GM21515 (cell line): ENCODE results near the gene FAR1.
"Not testable (repeated sequence)": the region's sequence is repeated elsewhere in the genome, so short reads cannot be mapped to it uniquely, and the experiment has no call there.

Experiments used
- ATAC-seq: cut with Tn5 transposase; IDR thresholded peaks from one replicate; pipeline ENCODE4 v1.9.1; 2021; ENCODE audit not compliant: unreplicated experiment

The FAR1 gene

DNA sequence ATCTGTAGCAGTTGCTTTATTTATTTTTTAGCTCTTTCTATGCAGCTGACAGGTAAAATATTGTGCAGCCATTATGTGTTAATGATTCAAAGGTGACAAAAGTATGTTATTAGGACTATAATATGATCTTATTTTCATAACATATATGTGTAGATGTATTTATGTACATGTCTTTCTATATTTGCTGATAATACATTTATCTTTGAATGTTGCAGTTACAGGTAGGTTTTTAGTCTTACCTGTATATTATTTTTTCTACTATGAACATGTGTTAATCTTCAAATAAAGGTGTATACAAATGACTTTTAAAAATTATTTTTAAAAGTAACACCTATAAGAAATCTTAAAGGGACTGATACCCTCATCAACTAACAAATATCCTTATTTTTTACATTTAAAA lies 33.6 kb downstream of the FAR1 start:
- ATAC-seq: no peak

DNA sequence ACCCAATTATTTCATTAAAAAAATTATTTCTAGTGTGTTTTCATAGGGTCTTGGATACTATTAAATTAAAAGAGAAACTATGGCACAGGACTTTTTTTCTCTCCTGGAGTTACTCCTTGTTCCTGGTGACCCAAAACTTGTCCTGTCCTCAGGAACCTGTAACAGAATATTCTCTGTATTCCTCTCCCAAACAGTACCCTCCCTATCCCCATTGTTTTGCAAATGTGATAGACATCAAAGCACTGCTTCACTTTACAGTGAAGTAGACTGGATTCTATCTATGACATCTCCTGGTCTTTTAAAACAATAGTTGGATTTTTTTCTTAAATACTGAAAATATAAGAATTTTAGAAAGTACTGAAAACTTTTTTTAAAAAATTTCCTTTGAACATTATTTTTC lies 37.2 kb downstream of the FAR1 start:
- ATAC-seq: no peak

DNA sequence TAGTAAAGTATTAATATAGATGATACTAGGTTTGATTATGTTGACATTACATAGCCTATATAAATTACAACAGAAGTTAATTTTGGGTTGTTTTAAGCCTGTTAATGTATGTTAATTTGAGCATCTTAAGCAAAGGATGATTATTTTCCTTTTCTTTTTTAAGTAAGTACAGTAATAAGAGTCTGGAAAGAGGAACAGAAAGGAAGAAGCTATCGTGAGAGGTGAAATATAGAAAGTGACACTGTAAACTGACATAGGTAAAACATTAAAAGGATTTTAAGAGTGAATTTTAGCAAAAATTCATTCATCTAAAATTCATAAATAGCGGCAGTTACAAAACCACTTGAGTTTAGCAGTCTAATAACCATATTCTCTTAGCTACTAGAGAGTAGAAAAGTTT lies 45.5 kb downstream of the FAR1 start:
- no peak for ATAC-seq

DNA sequence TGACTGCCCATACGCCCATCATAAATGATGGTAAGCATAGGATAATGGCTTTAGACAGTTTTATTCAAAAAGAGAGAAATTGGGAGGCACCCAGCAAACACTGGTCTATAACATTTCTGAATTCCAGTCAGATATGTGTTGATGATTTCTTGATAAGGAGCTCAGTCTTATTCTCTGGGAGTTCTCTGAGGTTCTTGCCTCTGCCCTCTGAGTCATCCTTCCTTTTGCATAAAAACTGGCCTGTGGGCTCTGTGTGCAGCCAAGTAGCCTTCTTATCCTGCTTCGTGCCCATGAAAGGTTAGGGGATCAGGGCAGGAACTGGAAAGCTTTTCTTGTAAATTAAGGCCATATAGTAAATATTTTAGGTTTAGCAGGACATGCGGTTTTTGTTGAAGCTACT lies 48.9 kb downstream of the FAR1 start:
- no peak for ATAC-seq

DNA sequence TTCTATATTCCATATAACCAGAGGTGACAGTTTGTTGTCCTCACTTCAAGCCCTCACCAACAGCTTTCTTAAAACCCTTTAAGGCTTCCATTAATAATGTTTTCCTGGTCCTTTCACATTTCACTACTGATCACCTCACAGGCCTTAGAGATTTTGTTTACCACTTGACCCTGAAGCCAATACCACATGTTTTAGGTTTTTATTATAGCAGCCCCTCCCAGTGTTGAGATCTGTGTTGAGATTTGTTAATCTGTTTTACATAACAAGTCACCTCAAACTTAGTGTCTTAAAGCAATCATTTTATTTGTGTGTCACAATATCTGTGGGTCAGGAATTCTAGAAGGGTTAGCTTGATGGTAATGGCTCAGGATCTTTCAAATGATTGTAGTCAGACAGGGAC lies 49.9 kb downstream of the FAR1 start:
- ATAC-seq: no peak

DNA sequence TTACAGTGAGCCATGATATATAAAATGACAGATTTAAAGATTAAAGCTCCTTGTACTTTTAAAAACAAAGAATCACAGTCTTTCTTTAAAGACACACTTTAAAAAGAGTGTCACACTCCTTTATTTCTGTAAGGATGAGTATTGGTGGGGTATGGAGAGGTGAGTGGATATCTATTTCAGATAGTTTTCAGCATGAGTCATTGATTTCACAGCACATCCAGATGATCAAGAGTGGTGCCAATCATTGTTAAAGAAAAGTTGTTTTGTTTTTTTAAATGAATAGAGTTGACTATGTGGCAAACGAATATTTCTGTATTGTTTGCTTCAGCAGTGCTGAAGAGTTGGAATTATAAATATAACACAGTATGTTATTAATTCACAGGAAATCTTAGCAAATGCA lies 52.5 kb downstream of the FAR1 start:
- no peak for ATAC-seq

DNA sequence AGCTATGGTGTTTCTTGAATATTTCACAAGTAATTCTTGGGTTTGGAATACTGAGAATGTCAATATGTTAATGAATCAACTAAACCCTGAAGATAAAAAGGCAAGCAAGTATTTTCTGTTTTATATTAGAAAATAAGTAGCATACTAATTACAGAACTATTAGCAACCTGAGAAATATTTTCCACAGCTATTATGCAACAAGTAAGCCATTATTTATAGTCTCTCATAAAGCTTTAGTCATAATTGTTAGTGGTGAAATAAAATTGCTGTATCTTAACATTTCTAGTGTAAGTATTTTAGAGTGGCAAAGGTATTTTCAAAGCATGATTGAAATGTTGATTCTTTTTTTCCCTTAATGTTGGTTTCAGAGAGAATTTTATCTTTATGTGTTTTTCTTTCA lies 53.3 kb downstream of the FAR1 start:
- ATAC-seq: no peak

DNA sequence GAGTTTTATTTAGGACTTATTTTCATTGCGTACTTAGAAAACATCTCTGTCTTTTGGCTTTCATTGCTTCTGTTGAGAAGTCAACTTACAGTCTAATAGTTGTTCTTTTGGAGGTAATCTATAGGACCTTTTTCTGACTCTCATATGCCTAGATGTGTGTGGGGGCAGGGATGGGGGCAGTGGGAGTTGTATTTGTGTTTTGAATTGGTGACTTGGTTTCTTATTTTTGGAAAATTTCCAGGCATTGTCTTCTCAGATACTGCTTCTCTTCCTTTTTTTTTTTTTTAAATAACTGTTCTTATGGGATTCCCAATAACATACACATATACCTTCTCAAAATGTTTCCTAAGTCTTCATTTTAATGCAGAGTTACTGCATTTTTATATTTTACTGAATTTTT lies 58.0 kb downstream of the FAR1 start:
- no peak for ATAC-seq

DNA sequence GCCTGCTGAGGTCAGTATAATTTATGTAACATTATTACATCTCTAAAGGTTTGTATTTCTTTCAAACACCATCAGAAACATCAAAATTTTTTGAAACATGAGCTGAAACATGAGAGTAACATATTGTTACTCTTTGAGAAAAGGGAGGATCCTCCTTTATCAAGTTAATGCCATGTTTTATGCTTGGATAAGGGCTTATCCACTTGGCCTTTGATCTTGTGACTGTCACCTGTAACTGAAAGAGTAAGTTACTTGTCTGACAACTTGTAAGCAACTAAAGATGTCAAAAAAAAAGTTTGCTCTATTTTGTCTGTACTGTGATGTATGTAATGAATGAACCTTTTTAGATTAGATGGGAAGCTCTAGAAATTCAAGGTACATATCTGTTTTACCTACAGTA lies 59.6 kb downstream of the FAR1 start:
- no peak for ATAC-seq

DNA sequence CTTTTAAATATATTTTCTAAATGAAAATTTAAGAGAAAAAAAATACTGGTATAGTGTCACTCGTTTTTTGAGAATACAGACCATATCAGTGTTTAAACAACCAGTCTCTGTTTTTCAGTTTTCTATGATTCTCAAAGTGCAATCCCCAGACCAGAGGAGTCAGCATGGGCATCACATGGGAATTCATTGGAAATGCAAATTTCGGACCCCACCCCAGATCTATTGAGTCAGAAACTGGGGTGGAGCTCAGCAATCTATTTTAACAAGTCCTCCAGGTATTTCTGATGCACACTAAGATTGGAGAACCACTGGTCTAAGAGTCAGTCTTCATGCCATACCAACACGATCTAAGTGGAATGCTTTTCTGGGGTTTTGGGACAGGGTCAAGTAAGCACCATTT lies 66.1 kb downstream of the FAR1 start:
- no peak for ATAC-seq

DNA sequence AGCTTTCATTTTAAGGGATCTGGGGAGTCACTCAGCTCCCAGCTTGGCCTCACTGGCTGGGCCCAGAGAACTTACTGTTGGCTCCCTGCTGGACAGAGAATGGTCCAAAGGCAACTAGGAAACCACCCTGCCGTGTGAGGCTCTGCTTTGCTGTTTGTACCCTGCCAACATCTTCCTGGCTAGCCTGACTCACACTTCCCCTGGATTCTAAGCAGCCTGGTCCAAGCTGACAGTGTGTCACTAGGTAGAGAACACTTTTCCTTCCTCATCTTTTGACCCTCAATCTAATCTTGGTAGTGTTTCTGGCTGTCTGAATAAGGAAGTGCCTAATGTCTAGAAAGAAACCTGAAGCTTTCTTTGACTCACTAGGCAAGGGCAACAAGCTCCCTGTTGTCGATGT lies 76.7 kb downstream of the FAR1 start:
- ATAC-seq: no peak

DNA sequence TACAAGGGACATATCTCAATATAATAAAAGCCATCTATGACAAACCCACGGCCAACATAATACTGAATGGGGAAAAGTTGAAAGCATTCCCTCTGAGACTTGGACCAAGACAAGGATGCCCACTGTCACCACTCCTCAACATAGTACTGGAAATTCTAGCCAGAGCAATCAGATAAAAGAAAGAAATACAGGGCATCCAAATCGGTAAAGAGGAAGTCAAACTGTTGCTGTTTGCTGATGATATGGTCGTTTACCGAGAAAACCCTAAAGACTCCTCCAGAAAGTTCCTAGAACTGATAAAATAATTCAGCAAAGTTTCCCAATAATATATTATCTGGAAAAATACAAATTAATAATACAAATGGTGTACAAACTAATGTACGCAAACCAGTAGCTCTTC lies 84.8 kb downstream of the FAR1 start:
- ATAC-seq: not testable (repeated sequence)

DNA sequence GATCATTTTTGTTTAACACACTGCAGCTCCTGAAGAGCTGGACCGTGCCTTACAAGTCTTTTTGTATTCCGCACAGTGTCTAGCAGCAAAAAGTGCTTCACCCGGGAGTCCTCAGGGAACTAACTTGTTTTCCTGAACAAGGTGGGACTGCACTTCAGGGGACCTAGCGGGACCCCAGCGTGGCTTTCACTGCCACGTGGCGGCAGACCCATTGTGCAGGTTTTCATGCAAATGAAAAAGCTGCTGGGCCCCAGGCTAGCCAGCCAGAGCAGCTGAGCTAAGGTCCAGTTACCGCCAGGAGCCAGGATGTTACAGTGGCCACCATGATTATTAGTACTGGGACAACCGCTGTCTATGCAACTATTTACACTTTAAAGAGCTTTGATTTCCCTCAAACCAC lies 90.6 kb downstream of the FAR1 start:
- ATAC-seq: no peak

DNA sequence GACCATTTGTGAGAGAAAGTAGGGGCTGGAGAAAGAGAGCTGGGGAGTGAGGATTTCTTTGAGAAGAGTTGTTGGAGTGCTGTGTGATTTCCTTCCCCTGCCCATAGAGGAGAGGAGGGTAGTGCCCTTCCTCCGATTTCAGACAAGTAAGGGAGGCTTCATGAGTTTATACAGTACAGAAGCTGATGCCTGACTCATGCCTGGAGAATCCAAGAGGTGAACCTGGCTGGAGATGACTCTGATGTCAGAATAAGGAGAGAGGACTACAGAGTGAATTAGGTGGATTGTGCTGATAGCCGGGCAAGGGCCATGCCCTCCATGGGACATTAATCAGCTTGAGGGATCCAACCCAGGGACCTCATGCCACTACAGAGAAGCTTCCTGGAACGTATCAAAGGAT lies 91.6 kb downstream of the FAR1 start:
- no peak for ATAC-seq

DNA sequence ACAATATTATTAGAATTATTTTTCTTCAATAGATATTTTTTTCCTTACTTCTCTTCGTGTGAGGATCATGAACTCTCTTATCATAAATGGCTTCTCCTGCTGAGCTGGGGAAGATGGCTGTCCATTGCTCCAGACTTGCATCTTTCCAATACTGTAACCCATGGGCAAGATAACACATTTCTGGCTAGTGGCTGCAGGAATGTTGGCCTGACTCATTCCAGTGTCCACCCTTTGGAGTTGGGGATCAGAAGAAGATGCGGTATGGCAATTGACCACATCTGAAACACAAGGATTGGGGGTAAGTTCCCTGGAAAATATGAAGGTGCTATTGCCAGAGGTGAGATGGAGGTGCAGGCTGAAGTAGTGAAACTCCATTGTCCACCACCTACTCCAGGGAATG lies 92.8 kb downstream of the FAR1 start:
- ATAC-seq: no peak

DNA sequence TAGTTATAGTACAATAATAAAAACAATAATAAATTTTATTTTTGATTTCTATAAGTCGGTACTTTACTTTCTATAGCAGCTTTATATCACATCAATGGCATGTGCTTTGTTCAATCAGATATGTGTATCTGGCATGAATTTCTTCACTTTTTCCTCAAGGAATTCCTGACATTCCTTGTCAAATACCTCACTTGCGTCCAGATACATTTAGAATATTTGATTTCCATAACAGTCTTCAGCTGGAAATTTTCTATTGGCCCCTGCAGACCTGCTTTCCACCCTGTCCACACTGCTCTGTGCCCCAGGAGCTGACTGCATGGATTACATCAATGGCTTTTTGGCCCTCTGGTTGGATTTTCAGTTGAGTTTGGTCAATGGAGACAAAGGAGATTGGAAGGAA lies 93.2 kb downstream of the FAR1 start:
- ATAC-seq: no peak

DNA sequence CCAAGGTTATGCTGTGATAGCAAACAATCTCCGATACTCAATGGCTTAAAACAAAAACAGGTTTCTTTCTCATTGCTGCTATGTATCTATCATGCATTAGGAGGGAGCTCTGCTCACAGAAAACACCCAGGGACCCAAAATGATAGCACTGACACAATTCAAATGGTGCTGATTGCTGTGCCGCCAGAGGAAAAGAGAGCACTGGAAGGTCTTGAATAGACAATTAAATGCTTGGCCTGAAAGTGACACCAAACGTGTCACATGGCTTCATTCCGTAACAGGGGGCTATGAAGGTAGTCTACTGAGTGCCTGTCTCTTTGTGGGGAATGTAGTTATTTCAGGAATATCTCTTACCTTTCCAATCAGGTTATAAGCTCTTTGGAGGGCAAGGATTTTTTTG lies 94.2 kb downstream of the FAR1 start:
- ATAC-seq: no peak

DNA sequence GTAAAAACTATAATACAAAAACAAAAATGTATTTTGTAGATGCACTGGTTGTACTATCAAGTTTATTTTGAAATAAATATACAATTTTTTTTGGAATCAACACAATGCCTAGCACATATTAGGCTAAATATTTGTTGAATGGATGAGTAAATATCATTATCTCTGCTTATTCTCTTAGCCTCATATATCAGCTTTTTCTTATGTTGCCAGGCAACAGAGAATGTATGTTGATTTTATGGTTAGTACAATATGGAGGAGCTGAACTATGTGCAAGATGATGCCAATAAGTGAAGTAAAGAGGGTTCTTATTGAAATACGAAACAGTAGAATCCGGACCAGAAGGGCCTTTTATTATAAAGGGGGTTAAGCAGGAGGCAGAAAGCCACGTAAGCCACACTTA lies 94.9 kb downstream of the FAR1 start:
- ATAC-seq: no peak

DNA sequence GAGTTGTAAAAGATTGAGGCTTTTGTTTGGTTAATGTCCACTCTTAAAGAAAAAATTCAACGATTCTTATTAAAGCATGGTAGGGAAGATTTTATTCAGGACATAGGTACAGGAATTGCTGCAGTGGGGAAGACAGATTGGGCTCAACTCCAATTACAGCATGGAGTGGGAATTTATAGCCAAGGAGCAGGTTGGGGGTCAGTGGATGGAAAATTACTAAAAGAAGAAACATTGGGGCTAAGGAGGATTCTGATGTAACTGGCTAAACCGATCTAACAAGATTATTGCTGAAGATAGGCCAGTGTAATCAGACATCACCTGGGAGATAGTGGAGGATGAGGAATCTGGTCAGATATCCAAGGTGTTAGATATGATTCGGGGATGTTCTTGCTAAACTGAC lies 97.4 kb downstream of the FAR1 start:
- no peak for ATAC-seq

DNA sequence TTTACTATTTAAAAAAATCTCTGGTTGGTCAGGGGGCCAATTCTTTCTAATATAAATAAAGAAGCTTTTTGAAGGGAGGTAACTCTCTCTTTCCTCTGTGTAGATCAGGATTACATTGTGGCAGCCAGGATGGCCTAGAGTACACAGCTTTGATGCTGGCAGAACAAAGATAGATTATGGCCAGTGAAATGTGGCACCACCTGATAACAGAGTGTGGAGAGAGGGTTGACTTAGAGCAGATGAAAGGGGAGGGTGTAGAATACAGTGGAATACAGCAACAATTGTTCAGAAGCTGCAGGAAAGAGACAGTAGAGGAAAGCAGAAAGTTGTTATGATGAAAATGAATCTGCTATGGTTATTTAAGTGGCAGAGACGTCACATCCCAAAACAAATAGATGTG lies 99.0 kb downstream of the FAR1 start:
- no peak for ATAC-seq

DNA sequence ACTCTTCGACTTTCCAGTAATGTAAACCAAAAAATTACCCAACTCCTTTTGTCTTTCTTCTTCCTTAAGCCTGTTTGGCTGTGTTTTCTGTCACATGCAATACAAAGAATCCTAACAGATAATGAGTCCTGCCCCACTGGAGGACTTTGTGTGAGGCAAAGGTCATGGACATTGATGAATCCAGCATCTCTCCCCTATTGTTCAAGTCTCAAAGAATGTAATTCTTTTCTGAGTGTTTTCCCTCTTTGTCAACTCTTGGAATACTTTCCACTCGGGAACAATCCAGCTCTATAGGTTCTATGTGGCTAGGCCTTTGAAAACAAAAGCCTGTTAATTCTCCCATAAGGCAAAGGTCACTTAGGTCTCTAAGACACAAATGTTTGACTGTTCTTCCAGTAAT lies 100.7 kb downstream of the FAR1 start:
- ATAC-seq: no peak

DNA sequence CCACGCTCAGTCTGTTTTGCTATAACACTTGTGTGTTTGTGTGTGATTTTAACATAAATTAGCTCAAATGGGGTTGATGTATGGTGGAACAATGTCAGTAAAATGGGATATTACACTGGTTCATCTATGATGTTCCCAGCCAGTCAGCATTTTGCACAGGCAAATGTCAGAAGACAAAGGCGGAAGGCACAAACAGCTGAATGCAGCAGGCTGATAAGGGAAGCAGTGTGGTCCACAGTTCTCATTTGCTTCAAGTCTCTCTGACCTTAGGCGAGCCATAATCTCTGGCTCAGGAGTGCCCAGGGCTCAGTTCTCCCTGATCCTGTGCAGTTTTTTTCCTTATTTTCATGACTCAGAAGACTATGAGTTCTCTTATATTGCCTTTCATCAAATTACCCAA lies 102.7 kb downstream of the FAR1 start:
- ATAC-seq: no peak

DNA sequence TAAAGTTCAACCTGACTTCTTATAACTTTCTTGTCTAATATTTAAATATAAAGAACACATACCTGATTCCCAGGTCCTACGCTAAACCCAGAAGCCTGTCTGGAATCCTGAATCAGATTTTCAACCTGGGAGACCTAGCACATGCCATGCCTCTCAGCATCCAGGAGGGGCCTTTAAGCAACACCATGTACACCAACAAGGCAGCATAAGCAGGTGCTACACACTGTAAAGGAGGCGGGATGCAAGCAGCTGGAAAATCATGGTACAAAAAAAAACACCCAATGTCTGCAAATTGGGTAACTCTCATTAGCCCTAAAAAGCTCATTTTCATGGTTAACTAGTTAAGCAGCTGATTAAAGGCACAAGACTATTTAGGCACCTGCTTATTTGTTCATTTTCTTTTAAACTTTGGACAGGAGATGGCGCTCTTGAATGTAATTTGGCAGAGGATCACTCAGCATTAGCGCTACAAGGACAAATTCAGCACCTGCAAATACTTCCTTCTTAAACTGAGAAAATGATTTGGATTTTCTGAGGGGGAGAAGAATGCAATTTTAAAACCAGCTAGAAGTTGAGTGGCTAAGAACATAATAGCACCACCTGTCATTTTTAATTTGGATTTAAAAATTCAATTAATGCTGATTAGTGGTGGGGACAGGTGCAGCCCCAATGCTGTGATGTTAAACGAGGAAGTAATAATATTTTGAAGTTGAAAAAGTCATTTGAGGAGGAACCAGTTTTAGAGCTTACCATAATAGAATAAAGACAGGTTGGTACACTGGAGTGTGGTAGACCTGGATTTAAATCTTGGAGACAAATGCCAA lies 104.0 kb downstream of the FAR1 start:
- peak; percentile 59 for ATAC-seq
